Peyer's patch (tissue), 4 donors: ENCODE data around the gene SLC39A11.
"Not testable (repeated sequence)": the region's sequence is repeated elsewhere in the genome, so short reads cannot be mapped to it uniquely, and the experiment has no call there.

Experiments used
- CTCF ChIP-seq, 6 experiments: fragments of 450-650 bp in 4 of 6; fragments of 200-600 bp in 2 of 6; sonication (generic) in 1 of 6; IDR thresholded peaks; one replicate each; pipeline ENCODE4 v1.5.1; 2017 to 2019; ENCODE audit warnings: antibody characterized with exemption in 6 of 6, mild to moderate bottlenecking in 3 of 6, moderate library complexity in 1 of 6
- POLR2A ChIP-seq, 2 donors: fragments of 450-650 bp; IDR thresholded peaks; one replicate each; pipeline ENCODE4 v1.5.1; 2017; ENCODE audit warnings: antibody characterized with exemption in 2 of 2, mild to moderate bottlenecking in 2 of 2, moderate library complexity in 2 of 2

- TF ChIP-seq CTCF, POLR2A (IDR thresholded peaks at IDR 0.05): not testable (repeated sequence)
Observed at GRCh38 chr17:73059713-73060112, 32.8 kb downstream of the SLC39A11 start.
